ENCODE results near the gene TTLL1.
"Not testable (repeated sequence)": the region's sequence is repeated elsewhere in the genome, so short reads cannot be mapped to it uniquely, and the experiment has no call there.

The TTLL1 gene

GRCh38 chr22:43109921-43110443 lies 20.8 kb upstream of the TTLL1 start:
- no peak for DNase-seq

DNA sequence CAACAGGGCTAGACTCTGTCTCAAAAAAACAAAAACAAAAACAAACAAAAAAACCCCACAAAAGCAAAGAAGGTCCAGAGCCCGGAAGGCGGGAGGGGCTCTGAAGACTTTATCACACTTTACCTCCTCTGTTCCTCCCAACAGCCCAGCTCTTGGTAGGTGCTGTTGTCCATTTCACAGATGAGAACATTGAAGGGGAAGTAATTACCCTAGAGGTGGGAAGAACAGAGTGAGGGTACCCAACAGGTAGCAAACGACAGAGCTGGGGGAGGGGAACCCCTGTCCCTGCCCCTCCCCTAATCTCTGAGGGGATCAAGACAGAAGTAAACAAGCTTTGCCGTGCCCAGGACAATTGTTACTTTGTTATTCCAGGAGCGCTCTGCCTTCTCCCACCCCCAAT lies 20.3 kb upstream of the TTLL1 start:
- DNase-seq = no peak

DNA sequence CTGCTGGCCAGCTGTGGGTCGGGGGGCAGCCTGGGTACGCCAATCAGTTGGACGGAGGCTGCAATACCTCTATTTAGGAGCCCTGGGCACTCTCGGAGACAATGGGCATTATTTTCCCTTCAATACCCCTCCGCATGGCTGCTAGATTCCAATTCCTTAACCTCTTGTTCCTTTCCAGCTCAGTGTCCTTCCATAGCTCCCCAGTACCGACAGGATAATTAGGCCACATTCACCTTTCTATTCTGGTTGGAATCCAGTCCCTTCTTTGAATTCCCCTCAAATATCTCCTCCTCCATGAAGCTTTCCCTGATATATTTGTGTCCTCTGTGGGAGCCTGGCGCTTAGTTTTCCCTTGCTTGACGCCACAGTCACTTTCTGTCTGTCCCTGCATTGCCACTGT lies 17.1 kb upstream of the TTLL1 start:
- no peak for DNase-seq

DNA sequence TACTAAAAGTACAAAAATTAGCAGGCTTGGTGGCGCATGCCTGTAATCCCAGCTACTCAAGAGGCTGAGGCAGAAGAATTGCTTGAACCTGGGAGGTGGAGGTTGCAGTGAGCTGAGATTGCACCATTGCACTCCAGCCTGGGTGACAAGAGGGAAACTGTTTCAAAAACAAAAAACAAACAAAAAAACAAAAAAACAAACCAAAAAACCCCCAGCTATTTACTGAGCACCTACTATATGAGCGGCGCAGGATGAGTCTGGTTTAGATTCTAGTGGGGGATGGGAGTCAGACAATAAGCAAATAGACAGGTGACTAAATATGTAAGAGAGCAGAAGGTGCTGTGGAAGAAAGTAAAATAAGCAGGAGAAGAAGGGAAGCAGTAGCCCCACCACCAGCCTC lies 15.8 kb upstream of the TTLL1 start:
- DNase-seq = not testable (repeated sequence)

DNA sequence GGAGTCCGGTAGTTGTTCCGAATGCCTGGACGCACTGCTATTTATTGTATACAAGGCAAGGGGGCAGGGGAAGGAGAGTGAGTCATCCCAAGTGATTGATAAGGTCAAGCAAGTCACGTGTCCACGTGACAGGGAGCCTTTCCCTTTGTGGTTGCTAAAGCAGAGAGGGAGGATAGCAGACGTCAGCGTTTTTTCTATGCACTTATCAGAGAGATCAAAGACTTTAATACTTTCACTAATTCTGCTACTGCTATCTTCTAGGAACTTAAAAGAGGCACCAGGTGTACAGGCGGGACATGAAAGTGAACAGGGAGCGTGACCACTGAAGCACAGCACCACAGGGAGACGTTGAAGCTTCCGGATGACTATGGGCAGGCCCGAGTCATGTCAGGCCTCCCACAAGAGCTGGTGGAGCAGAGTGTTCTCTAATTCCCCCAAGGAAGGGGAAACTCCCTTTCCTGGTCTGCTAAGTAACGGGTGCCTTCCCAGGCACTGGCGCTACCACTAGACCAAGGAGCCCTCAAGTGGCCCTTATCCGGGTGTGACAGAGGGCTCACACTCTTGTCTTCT lies 14.9 kb upstream of the TTLL1 start:
- not testable (repeated sequence) for DNase-seq

- no peak for DNase-seq
Observed at GRCh38 chr22:43101306-43101705, 12.1 kb upstream of the TTLL1 start.

GRCh38 chr22:43100225-43100624 lies 11.0 kb upstream of the TTLL1 start:
- DNase-seq = no peak

DNA sequence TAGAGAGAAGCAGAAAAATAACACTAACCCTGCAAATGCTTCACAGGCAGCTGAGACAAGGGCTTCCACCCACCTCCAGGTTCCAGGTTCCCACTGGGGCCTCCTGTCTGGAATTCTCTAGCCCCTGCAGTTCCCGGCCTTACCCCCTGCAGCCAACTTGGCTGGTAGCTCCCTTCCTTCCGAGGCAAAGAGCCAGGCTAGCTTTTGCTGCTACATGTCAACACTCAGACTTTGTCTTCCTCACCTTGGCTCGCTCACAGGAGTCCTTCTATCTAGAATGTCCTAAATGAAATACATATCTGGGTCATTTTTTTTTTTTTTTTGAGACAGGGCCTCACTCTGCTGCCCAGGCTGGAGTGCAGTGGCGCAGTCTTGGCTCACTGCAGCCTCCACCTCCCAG lies 9.9 kb upstream of the TTLL1 start:
- DNase-seq = no peak

DNA sequence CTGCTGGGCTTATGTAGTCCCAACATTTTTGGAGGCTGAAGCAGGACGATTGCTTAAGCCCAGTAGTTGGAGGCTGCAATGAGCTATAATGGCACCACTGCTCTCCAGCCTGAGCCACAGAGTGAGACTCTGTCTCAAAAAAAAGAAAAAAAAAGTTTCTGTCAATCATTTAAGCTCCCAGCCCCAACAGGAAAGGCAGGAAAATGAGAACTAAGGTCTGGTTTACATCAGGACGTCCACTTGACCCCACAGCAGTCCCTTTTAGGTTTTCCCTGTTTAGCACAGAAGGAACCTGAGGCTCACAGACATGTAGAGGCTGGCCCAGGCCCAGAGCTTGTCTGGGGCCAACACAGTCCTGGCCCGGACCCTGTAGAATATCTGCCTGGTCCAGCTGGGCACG lies 9.2 kb upstream of the TTLL1 start:
- no peak for DNase-seq

GRCh38 chr22:43096420-43096819 lies 7.2 kb upstream of the TTLL1 start:
- DNase-seq = no peak

DNA sequence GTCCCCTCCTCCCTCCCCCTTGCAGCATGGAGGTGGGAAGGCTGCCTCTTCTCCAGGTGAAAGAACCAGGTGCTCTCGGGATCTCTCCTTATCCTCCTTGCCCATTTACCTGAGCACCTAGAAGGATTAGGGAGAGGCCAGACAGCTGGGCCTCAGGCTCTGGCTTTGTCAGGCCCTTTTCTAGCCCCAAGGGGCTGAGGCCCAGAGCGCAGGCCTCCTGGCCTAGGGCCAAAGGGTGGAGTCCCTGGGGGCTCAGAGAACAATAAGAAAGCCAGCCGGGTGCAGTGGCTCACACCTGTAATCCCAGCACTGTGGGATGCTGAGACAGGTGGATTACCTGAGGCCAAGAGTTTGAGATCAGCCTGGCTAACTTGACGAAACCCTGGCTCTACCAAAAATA lies 5.4 kb upstream of the TTLL1 start:
- DNase-seq = no peak

GRCh38 chr22:43094085-43094484 lies 4.9 kb upstream of the TTLL1 start:
- DNase-seq = peak; percentile 10

DNA sequence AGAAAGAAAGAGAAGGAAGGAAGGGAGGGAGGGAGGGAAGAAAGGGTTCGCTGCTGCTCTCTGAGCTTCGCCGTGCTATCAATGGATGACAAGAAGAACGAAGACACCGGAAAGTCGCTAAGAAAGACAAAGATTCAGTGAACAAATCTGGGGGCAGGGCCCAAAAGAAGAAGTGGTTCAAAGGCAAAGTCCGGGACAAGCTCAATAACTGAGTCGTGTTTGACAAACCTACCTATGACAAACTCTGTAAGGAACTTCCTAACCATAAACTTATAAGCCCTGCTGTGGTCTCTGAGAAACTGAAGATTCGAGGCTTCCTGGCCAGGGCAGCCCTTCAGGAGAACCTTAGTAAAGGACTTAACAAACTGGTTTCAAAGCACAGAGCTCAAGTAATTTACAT lies 2.9 kb upstream of the TTLL1 start:
- no peak for DNase-seq

- peak; percentile 80 for DNase-seq
Observed at GRCh38 chr22:43090130-43090789, 1.1 kb upstream of the TTLL1 start.

GRCh38 chr22:43088627-43088983 lies 586 bp downstream of the TTLL1 start:
- DNase-seq = no peak

GRCh38 chr22:43085658-43086606 lies 3.3 kb downstream of the TTLL1 start:
- DNase-seq = no peak

GRCh38 chr22:43081968-43082367 lies 7.2 kb downstream of the TTLL1 start:
- no peak for DNase-seq

DNA sequence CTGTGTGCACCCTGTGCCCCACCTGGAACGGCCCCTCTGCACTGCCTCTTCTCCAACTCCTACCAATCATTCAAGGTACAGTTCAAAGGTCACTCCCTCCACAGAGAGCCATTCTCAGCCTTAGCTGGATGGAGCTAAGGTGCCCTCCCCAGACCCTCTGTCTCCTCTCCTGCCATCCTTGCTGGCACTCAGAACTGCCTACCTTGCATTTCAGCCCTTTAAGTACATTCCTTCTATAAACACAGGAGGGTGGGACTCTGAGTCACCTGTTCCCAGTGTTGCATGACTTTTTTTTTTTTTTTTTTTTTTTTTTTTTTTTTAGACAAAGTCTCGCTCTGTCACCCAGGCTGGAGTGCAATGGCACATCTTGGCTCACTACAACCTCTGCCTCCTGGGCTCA lies 8.6 kb downstream of the TTLL1 start:
- no peak for DNase-seq

DNA sequence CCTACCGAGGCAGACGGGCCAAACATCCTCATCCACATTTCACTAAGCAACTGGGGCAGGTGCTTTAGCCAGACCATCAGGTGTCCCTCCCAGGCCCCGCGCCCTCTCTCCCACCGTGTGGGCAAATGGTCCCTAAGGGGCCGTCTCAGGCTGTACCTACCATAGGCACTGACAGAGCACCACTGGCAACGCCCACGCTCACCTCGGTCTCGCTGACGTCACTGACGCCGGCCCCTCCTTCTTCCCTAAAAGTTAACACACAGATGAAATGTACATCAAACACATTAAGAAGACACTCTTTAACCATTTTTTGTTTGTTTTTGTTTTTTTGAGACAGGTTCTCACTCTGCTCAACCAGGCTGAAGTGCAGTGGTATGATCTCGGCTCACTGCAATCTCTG lies 9.4 kb downstream of the TTLL1 start:
- no peak for DNase-seq

DNA sequence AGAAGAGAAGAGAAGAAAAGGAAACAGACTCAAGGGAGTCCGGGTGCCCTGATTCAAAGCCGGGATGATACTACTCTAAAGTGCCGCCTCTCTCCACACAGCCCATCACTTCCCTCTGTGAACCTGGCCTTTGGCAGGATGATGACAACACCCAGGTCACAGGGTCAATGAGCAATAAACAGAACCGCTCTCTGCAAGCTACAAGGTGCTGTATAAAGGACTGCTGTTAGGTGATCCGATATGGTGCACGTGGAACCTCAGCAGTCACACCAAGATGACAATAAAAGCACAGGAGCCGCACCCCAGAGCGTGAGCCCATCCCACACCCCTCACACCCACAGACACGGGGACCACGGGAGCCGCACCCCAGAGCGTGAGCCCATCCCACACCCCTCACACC lies 10.7 kb downstream of the TTLL1 start:
- DNase-seq = no peak

DNA sequence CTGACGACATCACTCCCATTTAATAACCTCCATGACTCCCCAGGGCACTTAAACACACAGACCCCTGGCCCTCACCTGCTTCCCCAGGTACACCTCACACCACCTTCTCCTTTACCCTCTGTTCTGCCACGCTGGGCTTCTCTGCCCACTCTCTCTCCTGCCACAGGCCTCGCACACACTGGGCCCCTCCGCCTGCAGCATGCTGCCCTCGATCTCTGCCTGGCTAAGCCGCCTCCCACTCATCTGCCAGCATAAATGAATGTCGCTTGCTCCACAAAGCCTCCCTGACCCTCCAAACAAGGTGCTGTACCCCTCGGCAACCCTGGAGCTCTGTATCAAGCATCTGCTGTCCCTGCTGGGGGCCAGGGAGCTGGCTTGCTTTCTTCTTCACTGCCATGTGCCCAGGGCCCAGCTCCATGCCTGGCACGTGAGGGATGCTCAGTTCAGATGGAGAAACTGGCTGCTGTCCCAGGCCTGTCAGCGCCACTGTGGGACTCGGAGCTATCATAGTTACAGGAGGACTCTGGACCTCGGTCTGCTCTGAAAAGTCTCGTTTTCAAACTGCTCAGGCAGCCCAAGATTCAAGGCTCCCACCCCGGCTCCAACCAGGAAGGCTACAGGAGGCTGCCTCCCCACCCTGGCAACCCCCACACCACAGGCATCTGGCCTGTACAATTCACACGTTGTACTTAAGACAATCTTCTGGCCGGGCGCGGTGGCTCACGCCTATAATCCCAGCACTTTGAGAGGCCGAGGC lies 11.9 kb downstream of the TTLL1 start:
- DNase-seq = peak; percentile 26

GRCh38 chr22:43066844-43067385 lies 22.3 kb downstream of the TTLL1 start:
- no peak for DNase-seq

- no peak for DNase-seq
Observed at GRCh38 chr22:43066134-43066533, 23.1 kb downstream of the TTLL1 start.
